ENCODE measurements around the gene AP2S1. TPM values are rescaled to one million over a fixed set of nuclear protein-coding genes. Genes with fewer than 3 reads are reported as not detected.
"Not testable (repeated sequence)": the region's sequence is repeated elsewhere in the genome, so short reads cannot be mapped to it uniquely, and the experiment has no call there.

Gene AP2S1
- total RNA-seq, 1 donor from 2014 or later, result 172 TPM

DNA sequence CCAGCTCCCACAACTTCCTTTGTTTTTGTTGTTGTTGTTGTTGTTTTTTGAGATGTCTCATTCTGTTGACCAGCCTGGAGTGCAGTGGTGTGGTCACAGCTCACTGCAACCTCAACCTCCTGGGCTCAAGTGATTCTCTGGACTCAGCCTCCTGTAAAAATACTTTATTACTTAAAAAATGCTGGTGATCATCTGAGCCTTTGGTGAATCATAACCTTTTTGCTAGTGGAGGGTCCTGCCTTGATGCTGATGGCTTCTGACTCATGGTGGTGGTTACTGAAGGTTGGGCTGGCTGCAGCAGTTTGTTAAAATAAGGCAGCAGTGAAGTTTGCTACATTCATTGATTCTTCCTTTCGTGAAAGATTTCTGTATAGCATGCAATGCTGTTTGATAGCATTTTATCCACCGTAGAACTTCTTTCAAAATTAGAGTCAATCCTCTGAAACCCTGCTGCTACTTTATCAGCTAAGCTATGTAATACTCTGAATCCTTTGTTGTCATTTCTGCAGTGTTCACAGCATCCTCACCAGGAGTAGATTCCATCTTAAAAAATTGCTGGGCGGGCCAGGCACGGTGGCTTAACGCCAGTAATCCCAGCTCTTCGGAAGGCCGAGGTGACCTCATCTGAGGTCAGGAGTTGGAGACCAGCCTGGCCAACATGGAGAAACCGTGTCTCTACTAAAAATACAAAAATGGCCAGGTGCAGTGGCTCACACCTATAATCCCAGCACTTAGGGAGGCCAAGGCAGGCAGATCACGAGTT lies 28.1 kb upstream of the AP2S1 start:
- no peak overlapping the region for H3K4me3 ChIP-seq (ENCODE audit: low read depth, low read length)
- TF ChIP-seq CTCF (conservative IDR thresholded peaks at IDR 0.05; ENCODE audit: low read depth, low read length), result no peak
- no peak for DNase-seq (ENCODE audit: low read depth)

DNA sequence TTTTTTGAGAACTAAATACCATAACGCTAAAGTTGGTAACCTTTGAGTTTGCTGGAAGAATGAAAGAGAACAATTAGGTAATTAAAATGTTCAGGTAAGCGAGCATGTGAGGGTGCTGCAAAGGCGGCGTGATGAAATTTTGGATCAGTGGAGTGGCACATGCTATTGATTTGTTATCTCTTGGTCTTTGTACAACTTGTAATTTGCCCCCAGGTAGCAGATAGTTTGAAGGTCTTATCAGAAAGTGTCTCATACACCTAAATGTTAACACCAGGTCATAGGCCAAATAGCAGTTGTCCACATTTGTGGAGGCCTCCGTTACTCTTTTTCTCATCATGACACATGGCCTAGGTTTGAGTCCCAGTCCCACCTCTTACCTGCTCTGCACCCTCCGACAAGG lies 25.0 kb upstream of the AP2S1 start:
- DNase-seq (ENCODE audit: low read depth), result no peak
- TF ChIP-seq CTCF (conservative IDR thresholded peaks at IDR 0.05; ENCODE audit: low read depth, low read length), result no peak
- H3K4me3 ChIP-seq (ENCODE audit: low read depth, low read length), result no peak overlapping the region

DNA sequence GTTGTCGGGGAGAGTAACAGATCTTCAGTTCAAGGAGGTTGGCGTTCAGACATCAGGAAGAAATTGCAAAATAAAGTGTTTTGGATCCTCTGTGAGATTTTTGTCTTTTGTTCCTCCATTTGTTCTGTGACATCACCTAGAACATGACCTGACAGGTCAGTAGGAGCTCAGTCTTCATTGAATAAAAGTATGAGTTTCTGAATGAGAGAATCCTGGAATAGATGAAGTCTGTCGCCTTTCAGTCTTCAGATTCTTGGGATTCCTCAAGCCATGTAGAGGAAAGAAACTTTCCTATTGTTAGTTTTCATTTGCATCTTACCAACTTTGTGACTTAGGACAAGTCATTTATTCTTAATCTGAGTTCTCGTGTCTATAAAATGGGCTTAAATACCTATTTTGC lies 24.6 kb upstream of the AP2S1 start:
- DNase-seq (ENCODE audit: low read depth), result no peak
- TF ChIP-seq CTCF (conservative IDR thresholded peaks at IDR 0.05; ENCODE audit: low read depth, low read length), result no peak
- H3K4me3 ChIP-seq (ENCODE audit: low read depth, low read length), result no peak overlapping the region

DNA sequence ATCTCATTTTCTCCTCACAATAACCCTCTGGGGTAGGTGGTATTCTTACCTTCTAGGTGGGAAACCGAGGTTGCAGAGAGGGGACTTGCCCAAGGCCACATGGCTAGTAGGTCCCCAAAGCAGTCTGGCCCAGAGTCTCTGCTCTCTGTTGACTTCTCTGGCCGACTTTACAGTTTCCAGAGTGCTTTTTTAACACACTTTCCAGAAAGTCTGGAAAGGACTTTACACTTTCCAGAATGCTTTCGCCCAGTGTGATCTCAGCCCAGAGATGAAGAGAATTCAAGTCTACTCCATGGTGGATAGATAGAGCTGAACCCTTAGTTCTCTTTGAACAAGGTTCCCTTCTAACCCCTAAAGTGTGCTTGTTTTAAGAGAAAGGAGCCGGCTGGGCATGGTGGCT lies 22.3 kb upstream of the AP2S1 start:
- no peak for DNase-seq (ENCODE audit: low read depth)
- H3K4me3 ChIP-seq (ENCODE audit: low read depth, low read length), result no peak overlapping the region
- no peak for TF ChIP-seq CTCF (conservative IDR thresholded peaks at IDR 0.05; ENCODE audit: low read depth, low read length)

DNA sequence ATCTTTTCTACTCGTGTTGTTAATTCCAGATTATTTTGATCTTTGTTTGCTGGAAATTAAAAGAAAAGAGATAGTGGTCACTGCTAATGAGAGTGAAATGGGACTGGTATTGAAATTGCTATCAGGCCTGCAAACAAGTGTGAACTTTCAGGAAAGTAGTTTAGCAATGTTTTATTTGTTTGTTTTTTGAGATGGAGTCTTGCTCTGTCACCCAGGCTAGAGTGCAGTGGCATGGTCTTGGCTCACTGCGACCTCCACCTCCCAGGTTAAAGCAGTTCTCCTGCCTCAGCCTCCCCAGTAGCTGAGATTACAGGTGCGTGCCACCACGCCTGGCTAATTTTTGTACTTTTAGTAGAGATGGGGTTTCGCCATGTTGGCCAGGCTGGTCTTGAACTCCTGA lies 20.5 kb upstream of the AP2S1 start:
- H3K4me3 ChIP-seq (ENCODE audit: low read depth, low read length); DNase-seq (ENCODE audit: low read depth): not testable (repeated sequence)

DNA sequence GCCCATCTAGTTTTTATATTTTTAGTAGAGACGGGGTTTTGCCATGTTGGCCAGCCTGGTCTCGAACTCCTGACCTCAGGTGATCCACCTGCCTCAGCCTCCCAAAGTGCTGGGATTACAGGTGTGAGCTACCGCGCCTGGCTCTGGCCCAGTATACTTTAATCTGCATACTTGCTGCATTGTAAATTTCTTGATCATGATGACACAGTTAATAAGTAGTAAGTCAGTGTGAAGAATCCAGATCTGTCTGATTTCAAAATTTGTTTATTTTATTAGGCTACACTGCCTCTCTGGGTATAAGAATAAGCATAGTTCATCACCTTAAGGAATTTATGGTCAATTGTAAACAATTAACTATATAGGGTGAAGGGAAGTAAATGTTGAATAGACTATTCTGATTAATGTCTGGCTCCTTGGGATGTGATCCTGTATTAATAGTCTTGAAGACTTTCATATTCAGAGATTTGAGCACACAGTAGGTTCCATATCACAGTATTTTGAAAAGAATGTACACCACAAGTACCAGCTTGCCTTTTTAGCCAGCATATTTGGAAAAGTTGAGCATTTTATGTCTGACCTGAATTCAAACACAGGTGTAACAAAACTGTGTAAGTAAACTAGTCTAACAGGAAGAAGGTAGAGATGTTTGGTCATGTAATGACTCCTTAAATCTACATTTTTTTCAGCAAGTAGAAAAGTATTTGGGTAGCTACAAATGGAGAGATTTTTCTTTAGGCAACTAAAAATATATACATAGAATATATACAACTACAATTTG lies 17.6 kb upstream of the AP2S1 start:
- H3K4me3 ChIP-seq (ENCODE audit: low read depth, low read length), result no peak overlapping the region
- no peak for TF ChIP-seq CTCF (conservative IDR thresholded peaks at IDR 0.05; ENCODE audit: low read depth, low read length)
- DNase-seq (ENCODE audit: low read depth), result no peak

DNA sequence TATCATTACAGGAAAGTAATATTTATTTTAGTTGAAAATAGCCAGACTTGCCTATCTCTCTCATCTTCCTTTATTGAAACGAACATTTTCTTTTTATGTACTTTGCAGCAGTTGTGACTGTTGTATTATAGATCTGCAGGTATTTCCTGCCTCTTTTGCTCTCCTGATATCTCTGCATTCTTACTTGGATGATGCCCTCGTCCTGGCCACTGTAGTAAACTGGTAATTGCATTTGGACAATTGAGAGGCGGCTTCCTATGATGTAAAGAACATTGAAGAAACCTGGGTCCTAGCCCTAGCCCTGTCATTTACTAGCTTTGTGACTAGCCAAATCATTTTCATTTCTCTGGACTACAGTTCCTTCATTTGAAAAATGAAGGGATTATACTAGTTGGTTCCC lies 16.5 kb upstream of the AP2S1 start:
- DNase-seq (ENCODE audit: low read depth), result no peak
- no peak for TF ChIP-seq CTCF (conservative IDR thresholded peaks at IDR 0.05; ENCODE audit: low read depth, low read length)
- H3K4me3 ChIP-seq (ENCODE audit: low read depth, low read length), result no peak overlapping the region

Data from epithelial cell of proximal tubule (primary cell).